Head of caudate nucleus (tissue), 42 donors: ENCODE data around the gene BNIP3.
"Not testable (repeated sequence)": the region's sequence is repeated elsewhere in the genome, so short reads cannot be mapped to it uniquely, and the experiment has no call there.

Source experiments
- DNase-seq, 42 donors: peaks; one replicate each; pipeline versions ENCODE4 v3.0.0 to v3.0.0-alpha.2; 2020 to 2021; ENCODE audit warnings: mixed read lengths in 7 of 42
- intact Hi-C: fragments of 100-400 bp; cut with DNase I; formaldehyde crosslinking; loops from one replicate; pipeline ENCODE4 v1.15.0; 2022

BNIP3 gene

GRCh38 chr10:131961777-131962662, 19.7 kb downstream of the BNIP3 start:
- intact Hi-C loops = loop anchor here (5.0 to 10.0 kb wide), 2 partner anchors 60 to 63 kb away; partner anchors contain the start of gene PPP2R2D
- peak in 12 of 42 donors; percentile 24 to 56 (median 44) for DNase-seq

DNA sequence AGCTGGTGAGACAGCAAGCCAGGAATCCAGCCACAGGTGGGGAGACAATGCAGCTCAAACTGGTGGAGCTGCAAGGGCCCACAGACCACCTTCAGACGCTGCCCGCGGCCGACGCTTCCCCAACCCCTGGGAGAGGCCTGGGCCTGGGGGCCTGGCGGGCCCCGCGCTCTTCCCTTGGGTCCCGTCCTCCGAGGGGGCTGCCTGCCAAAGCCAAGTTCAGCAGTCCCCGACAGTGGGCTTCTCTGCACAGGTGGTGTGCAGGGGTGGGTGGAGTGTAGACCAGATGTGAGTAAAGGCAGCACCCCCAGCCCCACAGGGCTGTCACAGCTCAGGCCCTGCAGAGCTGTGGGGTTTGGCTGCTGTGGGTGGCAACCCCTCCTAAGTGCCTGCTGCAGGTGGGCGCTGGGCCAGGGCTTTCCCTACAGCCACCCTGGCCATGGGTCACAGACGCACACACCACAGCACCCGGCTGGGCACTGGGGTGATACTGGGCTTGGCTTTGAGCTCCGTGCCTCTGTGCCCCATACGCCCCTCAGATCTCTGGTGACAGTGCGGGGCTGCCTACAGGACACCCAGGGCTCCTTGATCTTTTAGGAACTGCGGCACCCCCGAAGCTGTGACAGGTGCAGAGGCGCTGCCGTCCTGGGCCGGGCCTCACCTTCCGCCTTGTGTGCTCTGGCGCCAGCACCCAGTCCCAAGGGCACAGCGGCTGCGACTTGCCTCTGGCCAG, 20.5 kb downstream of the BNIP3 start:
- intact Hi-C loops = loop anchor here (5.0 to 10.0 kb wide), 2 partner anchors 59 to 64 kb away; partner anchors contain the start of gene PPP2R2D
- DNase-seq = no peak

DNA sequence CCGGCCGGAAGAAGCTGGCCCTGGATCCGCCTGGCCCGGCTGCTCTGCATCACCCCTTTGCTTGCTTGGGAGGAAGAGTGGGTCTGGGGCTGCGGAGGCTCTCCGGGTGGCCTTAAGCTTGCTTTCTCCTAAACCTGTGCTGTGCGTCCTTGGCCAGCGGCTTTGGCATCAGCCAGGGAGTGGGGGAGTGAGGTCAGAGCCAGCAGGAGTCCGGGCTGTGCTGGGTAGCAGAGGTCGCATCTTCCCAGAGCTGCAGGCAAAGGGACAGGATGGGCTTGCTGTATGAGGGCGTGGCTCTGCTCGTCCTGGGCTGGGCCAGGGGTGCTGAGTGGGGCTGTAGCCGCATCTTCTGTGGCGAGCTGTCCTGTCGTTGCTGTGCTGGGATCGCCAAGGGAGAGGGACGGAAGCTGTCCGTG, 21.1 kb downstream of the BNIP3 start:
- DNase-seq = no peak
- intact Hi-C loops = loop anchor here (5.0 to 10.0 kb wide), 2 partner anchors 58 to 64 kb away; partner anchors contain the start of gene PPP2R2D

- intact Hi-C loops = loop anchor here (5.0 to 10.0 kb wide), 2 partner anchors 58 to 65 kb away; partner anchors contain the start of gene PPP2R2D
Observed at GRCh38 chr10:131959841-131960240, 21.9 kb downstream of the BNIP3 start.

GRCh38 chr10:131955591-131956340, 26.0 kb downstream of the BNIP3 start:
- no peak for DNase-seq
- intact Hi-C loops = no loop called here

More at GRCh38 chr10:131959841-131960240, 21.9 kb downstream of the BNIP3 start:
- DNase-seq = no peak

DNA sequence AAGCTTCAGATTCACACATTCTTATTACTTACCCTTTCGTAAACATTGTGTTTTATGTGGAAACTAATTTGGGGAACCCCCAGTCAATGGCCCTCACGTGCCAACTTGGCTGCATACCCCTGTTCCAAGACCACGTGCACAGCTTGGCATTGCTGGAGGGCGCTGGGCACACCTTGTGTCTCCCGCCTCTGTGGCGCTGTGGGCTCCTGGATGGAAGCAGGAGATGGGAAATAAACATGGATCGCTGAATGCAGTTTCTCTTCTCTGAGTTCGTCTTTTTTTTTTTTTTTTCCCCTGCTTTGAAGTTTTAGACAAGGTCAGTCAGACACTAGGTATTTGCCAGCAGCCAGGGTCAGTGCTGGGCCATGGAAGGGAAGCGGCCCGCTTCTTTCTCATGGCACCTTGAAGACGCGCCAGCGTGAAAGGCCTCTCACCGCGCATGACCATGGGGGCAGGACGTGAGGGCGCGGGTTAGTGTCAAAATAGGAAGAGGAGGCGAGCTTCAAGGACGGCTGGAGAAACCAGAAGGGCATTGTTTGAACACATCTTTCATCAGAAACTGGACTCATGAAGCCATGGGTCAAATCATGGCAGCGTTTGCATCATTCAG, 27.3 kb downstream of the BNIP3 start:
- no peak for DNase-seq
- intact Hi-C loops = no loop called here

DNA sequence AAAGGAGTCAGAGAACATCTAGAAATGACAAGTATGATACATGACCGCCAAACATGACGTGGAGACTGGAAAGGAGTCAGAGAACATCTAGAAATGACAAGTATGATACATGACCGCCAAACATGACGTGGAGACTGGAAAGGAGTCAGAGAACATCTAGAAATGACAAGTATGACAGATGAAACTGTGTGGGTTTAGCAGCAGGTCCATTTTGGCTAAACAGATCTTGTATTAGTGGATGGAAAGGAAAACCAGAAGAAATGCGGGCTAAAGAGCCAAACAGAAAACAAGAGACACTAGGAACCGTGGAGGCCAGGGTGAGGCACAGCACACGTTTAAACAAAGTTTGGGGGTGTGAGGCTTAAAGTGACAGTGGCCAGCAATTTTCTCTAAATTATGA, 31.8 kb downstream of the BNIP3 start:
- DNase-seq, intact Hi-C loops: not testable (repeated sequence)

DNA sequence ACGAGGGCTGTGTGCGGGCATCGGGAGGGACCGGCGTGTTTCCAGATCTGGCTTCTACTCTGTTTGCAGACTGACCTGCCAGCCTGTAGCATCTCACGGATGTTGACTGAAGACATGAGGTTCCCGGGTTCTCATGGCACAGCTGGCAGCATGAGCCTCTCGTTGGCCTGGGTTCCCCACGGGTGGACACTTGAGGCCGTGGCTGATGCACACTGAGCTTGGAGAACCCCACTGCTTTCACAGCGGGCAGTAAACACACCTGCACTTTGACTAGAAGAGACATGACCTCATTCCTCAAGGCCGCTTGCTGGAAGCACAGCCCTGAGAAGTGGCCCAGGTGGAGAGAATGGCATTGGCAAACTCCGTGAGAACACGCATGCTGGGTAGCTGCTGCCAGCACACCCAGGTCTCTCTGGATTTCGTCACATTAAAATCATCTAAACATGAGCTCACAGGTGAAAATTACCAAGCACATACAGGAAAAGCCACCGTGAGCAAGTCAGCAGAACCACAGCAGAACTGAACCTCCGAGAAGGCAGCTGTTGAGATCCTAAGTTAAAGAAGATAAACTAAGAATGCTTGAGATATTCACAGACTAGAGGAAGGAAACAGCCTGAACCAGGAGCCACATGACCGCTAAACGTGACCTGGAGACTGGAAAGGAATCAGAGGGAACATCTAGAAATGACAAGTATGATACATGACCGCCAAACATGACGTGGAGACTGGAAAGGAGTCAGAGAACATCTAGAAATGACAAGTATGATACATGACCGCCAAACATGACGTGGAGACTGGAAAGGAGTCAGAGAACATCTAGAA, 32.5 kb downstream of the BNIP3 start:
- intact Hi-C loops = no loop called here
- DNase-seq = peak in 2 of 42 donors; percentile 12 to 13

GRCh38 chr10:131948501-131948900, 33.2 kb downstream of the BNIP3 start:
- intact Hi-C loops = no loop called here
- DNase-seq = peak in 1 of 42 donors; percentile 11

DNA sequence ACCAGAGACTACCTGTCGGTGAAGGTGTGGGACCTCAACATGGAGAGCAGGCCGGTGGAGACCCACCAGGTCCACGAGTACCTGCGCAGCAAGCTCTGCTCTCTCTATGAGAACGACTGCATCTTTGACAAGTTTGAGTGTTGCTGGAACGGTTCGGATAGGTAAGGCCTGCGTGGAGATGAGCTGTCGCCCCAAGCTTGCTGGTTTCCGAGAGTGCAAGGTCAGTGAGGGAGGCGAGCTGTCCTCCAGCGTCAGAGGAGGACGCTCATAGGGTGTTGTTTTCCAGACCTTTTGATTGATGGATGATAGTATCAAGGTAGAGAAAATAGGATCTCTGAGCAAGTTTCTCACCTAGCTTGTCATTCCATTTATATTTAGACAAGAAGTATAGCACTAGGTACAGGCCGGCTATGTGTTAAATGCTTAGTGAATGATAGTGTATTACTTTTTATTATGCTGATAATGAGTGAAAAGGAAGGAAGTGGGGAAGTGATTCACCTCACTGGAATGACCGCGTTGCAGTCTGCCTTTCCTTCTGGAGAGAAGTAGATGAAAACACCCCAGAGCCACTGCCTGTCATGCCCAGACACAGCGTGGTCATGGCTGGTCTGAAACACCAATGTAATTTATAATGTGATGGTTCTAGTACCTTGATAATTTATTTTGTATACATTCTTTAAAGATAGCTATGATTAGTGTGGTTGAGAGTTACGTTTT, 33.9 kb downstream of the BNIP3 start:
- peak in 2 of 42 donors; percentile 5 to 13 for DNase-seq
- intact Hi-C loops = no loop called here

DNA sequence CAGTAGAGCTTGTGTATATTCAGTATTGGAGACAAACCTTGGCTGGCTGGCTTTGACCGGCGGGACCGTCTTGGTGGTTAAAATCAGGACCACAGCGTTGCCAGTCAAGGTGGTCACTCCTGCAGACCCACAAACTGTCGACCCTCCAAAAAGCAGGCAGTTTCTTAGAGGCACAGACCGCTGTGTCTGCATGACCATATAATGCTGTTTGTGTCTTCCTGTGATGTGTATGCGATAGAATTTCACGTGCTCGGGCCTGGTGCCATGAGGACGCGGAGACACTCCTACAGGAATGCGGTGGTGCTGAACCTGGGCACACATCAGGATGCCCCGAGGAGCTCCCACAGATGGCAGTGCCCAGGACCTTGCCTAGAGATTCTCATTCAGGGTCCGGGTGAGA, 34.8 kb downstream of the BNIP3 start:
- peak in 2 of 42 donors; percentile 11 to 18 for DNase-seq
- intact Hi-C loops = no loop called here

- peak in 2 of 42 donors; percentile 11 to 12 for DNase-seq
- intact Hi-C loops = no loop called here
Observed at GRCh38 chr10:131946321-131946751, 35.4 kb downstream of the BNIP3 start.

GRCh38 chr10:131944976-131945695, 36.6 kb downstream of the BNIP3 start:
- intact Hi-C loops = no loop called here
- peak in 2 of 42 donors; percentile 16 to 20 for DNase-seq

- peak in 1 of 42 donors; percentile 7 for DNase-seq
- intact Hi-C loops = no loop called here
Observed at GRCh38 chr10:131944412-131944811, 37.3 kb downstream of the BNIP3 start.

- peak in 10 of 42 donors; percentile 27 to 62 (median 40) for DNase-seq
- intact Hi-C loops = no loop called here
Observed at GRCh38 chr10:131943021-131943814, 38.5 kb downstream of the BNIP3 start.

GRCh38 chr10:131942455-131942854, 39.3 kb downstream of the BNIP3 start:
- intact Hi-C loops = no loop called here

More at GRCh38 chr10:131942455-131942854, 39.3 kb downstream of the BNIP3 start:
- no peak for DNase-seq
